DND-41 (cell line): ENCODE data around the gene ANKRD13B.
A peak's percentile ranks its signal among the peaks of the same experiment; 100 is the strongest.

Experiments used
- ATAC-seq: fragments of 200-7000 bp; cut with Tn5 transposase; 3 replicates; pipeline ENCODE4 v1.9.1; 2021; ENCODE audit warnings: low read depth; ENCODE audit not compliant: insufficient read depth
- DNase-seq: peaks from one replicate; pipeline ENCODE4 v3.0.0-alpha.2; 2020
- H2AFZ ChIP-seq: 2 replicates; pipeline ENCODE4 v1.6.0; 2012; ENCODE audit warnings: low read depth, low read length
- H3K27ac ChIP-seq: 2 replicates; pipeline ENCODE4 v1.5.1; 2012; ENCODE audit warnings: low read length, inconsistent platforms
- H3K27me3 ChIP-seq: fragments of 200-600 bp; sonication (generic); 2 replicates; pipeline ENCODE4 v1.6.0; 2012; ENCODE audit warnings: low read length, mild to moderate bottlenecking, inconsistent platforms; ENCODE audit not compliant: insufficient read depth, poor library complexity
- H3K36me3 ChIP-seq: 2 replicates; pipeline ENCODE4 v1.5.1; 2012; ENCODE audit warnings: low read length, inconsistent platforms; ENCODE audit not compliant: insufficient read depth
- H3K4me1 ChIP-seq: 2 replicates; pipeline ENCODE4 v1.5.1; 2012; ENCODE audit warnings: mild to moderate bottlenecking, low read length; ENCODE audit not compliant: insufficient read depth
- H3K4me2 ChIP-seq: 2 replicates; pipeline ENCODE4 v1.6.0; 2012; ENCODE audit warnings: mild to moderate bottlenecking, moderate library complexity, low read length, inconsistent platforms; ENCODE audit not compliant: insufficient read depth
- H3K4me3 ChIP-seq, 2 experiments: fragments of 200-600 bp in 1 of 2; shearing (Covaris generic) in 1 of 2; 2 replicates each; pipeline ENCODE4 v1.5.1; 2012 to 2016; ENCODE audit warnings: inconsistent platforms in 2 of 2, low read length in 2 of 2, mild to moderate bottlenecking in 2 of 2, low read depth in 1 of 2, moderate library complexity in 1 of 2
- H3K79me2 ChIP-seq: 2 replicates; pipeline ENCODE4 v1.6.0; 2012; ENCODE audit warnings: low read length, inconsistent platforms; ENCODE audit not compliant: insufficient read depth
- H3K9ac ChIP-seq: 2 replicates; pipeline ENCODE4 v1.6.0; 2012; ENCODE audit warnings: low read depth, mild to moderate bottlenecking, inconsistent platforms, low read length, moderate library complexity
- H3K9me3 ChIP-seq: 2 replicates; pipeline ENCODE4 v1.5.1; 2012; ENCODE audit warnings: low read length, moderate library complexity, mild to moderate bottlenecking, inconsistent platforms; ENCODE audit not compliant: insufficient read depth, severe bottlenecking
- H4K20me1 ChIP-seq: 2 replicates; pipeline ENCODE4 v1.6.0; 2012; ENCODE audit warnings: low read length; ENCODE audit not compliant: insufficient read depth
- EZH2 ChIP-seq: IDR thresholded peaks from 3 replicates; pipeline ENCODE4 v1.6.1; 2012; ENCODE audit warnings: borderline replicate concordance, low read depth, mild to moderate bottlenecking, moderate library complexity, low read length, inconsistent platforms; ENCODE audit not compliant: severe bottlenecking
- TF ChIP-seq, protein P1 (sequence below): IDR thresholded peaks from 2 replicates; pipeline ENCODE4 v1.5.1; 2012; ENCODE audit warnings: borderline replicate concordance, low read length, moderate library complexity, mild to moderate bottlenecking; ENCODE audit not compliant: poor library complexity, severe bottlenecking; ENCODE audit errors: extremely low read depth

ANKRD13B gene

DNA sequence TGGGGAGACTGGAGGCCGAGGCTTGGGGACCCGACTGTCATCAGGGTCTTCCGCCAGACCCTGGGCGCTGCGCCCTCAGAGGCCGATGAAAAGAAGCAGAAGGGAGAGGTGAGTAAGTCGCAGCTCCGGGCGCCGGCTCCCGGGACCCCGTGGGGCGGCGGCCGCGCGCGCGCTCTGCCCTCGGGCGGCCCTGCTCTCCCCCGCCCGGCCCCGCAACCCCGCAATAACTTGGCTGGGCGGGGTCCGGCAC lies 25.7 kb upstream of the ANKRD13B start:
- ATAC-seq: peak; percentile 3; the same call in 2 of the 3 replicates
- Histone ChIP-seq H3K4me2 (peak overlapping the region; percentile 96), H3K36me3 (peaks cover 21% of the 10 kb centered on the region), H3K9me3 (no peaks in the 10 kb centered on the region), H2AFZ (peak overlapping the region; percentile 72), H3K9ac (peak overlapping the region; percentile 92), H3K79me2 (peaks cover 38% of the 10 kb centered on the region), H3K4me3 (peak overlapping the region; percentile 46 to 84), H3K4me1 (peaks cover 54% of the 10 kb centered on the region), H3K27me3 (peaks cover 9% of the 10 kb centered on the region), H3K27ac (peak overlapping the region; percentile 95), H4K20me1 (peaks cover 27% of the 10 kb centered on the region)
- no peak for DNase-seq
- TF ChIP-seq EZH2: no peak
- TF ChIP-seq, protein P1, sequence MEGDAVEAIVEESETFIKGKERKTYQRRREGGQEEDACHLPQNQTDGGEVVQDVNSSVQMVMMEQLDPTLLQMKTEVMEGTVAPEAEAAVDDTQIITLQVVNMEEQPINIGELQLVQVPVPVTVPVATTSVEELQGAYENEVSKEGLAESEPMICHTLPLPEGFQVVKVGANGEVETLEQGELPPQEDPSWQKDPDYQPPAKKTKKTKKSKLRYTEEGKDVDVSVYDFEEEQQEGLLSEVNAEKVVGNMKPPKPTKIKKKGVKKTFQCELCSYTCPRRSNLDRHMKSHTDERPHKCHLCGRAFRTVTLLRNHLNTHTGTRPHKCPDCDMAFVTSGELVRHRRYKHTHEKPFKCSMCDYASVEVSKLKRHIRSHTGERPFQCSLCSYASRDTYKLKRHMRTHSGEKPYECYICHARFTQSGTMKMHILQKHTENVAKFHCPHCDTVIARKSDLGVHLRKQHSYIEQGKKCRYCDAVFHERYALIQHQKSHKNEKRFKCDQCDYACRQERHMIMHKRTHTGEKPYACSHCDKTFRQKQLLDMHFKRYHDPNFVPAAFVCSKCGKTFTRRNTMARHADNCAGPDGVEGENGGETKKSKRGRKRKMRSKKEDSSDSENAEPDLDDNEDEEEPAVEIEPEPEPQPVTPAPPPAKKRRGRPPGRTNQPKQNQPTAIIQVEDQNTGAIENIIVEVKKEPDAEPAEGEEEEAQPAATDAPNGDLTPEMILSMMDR: no peak

DNA sequence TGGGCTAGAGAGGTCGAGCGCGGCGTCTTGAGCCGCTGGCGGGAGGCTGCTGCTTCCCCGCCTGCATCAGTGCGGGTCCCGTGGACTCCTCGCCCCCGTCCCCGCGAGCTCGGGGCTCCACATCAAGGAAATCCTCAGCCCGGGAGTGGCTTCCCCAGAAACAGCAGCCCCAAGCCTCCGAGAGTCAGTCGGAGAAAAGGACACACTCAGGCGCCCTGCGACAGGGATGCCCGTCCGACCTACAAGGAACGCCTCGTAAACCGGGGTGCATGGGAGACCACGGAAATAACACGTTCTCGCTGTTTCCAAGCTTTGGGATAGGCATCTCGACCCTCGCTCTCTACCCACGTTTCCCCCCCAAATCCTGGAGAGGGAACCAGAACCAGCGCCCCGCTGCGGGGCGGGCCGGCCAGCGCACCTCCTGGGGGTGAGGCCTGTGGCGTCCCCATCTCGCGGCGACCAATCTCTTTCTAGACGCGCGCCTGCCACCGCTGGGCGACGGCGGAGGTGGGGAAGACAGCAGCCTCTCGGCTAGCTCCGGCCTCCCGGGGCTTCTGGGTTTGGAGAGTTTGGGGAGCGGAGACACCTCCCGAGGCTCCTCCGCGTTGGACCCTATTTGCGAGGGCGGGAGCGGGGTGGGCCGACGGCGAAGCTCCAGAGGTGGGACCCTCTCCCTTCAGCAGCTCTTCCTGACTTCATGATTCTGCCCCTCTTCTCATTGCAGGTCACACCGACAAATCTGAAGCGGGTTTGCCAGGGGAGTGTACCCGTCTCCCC lies 25.2 kb upstream of the ANKRD13B start:
- H3K36me3 ChIP-seq: peaks cover 16% of the 10 kb centered on the region
- peak overlapping the region; percentile 46 to 84 for H3K4me3 ChIP-seq
- ATAC-seq (peak; percentile 62), DNase-seq (peak; percentile 78)
- peaks cover 29% of the 10 kb centered on the region for H4K20me1 ChIP-seq
- peak overlapping the region; percentile 95 for H3K27ac ChIP-seq
- peaks cover 9% of the 10 kb centered on the region for H3K27me3 ChIP-seq
- peak overlapping the region; percentile 72 for H2AFZ ChIP-seq
- no peak for TF ChIP-seq EZH2
- TF ChIP-seq, protein P1: peak; percentile 57
- H3K79me2 ChIP-seq: peaks cover 38% of the 10 kb centered on the region
- peak overlapping the region; percentile 92 for H3K9ac ChIP-seq
- peaks cover 54% of the 10 kb centered on the region for H3K4me1 ChIP-seq
- H3K9me3 ChIP-seq: no peaks in the 10 kb centered on the region
- H3K4me2 ChIP-seq: peak overlapping the region; percentile 96

DNA sequence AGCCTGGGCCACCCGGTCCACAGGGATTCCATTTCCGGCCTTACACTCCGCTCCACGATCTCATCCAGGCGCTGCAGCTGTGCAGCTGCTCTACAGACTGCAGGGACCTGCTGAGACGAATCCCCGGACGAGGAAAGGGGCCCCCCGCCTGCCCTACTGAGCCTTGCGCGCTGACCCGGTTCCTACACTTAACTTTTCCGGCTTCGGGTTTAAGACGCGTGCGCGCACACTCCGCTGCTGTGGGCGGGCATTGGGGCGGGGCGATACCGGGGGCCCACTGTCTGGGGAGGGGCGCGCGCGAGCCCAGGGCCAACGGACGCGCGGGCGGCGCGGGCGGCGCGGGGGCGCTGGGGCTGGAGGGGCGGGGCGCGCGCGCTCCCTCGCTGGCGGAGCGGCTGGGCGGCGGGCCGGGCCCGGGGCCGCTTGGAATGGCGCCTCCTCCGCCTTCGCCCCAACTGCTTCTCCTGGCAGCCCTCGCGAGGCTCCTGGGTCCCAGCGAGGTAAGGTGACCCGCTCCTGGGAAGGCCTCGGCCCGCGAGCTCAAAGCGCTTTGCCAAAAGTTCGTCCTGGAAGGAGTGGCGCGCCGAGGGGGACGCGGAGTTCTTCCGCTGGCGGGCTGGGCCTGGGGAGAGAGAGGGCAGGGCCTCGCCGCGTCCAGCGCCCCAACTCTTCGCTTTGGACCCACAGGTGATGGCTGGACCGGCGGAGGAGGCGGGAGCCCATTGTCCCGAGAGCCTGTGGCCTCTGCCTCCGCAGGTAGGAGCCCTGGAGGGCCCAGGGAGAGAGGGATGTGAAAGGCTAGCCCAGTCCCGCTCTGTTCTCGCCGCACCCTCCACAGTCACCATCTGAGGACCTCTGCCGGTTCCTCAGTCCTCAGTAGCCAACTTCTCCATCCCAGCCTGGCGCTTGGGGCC lies 24.3 kb upstream of the ANKRD13B start, which contains the start of gene TP53I13:
TSS of gene TP53I13 (plus strand) at position 371 of the 914 bp plus-strand sequence. CDS start at position 429, 58 bp downstream.
- peak; percentile 69 for ATAC-seq
- peaks cover 9% of the 10 kb centered on the region for H3K27me3 ChIP-seq

More for the DNA sequence above, 24.3 kb upstream of the ANKRD13B start, which contains the start of gene TP53I13:
- DNase-seq: peak; percentile 95
- peak within 1 kb of the TSS; percentile 95 for H3K27ac ChIP-seq
- H3K4me2 ChIP-seq: peak within 1 kb of the TSS; percentile 96
- peak within 1 kb of the TSS; percentile 67 to 84 for H3K4me3 ChIP-seq
- peak within 1 kb of the TSS; percentile 92 for H2AFZ ChIP-seq
- no peaks in the 10 kb centered on the region for H3K9me3 ChIP-seq
- H3K9ac ChIP-seq: peak within 1 kb of the TSS; percentile 92
- H3K36me3 ChIP-seq: peaks cover 19% of the 10 kb centered on the region
- H3K79me2 ChIP-seq: peaks cover 38% of the 10 kb centered on the region
- TF ChIP-seq, protein P1: no peak
- no peak for TF ChIP-seq EZH2
- peaks cover 29% of the 10 kb centered on the region for H4K20me1 ChIP-seq
- peaks cover 54% of the 10 kb centered on the region for H3K4me1 ChIP-seq
